ENCODE measurements around the gene MDM1. TPM values are rescaled to one million over a fixed set of nuclear protein-coding genes. Genes with fewer than 3 reads are reported as not detected.

The MDM1 gene
- total RNA-seq, 1 experiment from 2014 or later: 14.0 TPM

DNA sequence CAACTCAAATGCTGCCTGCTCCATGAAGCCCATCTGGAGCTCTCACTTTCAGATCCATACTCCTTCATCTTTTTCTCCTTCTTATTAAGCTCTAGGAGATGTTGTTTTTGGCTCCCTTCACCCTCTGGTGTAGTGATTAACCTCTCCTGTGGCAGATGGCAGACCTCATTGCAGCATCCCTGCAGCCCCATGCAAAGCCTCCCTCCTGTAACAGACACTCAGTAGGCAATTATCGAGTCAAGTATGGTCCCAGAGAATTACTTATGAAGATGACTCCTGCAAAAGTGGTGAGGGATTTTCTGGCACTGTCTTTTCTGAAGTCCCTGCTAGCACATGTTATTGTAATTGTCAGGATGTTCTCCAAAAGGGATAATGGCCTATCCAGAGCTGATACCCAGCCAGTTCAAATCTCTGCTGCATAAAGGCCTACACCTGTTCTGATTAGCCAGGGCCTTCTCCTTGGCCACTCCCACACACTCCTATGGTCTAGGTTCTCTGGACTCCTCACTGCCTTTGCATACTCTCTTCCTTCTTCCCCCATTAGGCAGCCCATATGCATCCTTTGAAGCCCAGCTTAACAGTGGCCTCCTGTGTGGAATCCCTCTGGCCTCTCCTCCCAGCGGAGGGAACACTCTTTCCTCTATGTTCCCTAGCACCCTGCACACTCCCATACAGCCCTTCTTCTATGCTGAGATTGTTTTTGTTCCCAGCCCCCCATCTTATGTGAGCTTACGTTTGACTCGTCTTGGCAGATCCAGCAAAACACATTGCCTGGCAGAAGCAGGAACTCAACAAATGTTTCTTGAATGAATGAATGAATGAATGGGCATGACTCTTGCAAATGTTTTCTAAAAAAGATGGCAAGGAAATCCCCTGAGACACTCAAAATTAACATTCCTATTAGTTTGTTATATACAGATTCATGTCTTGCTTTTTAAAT lies 43.9 kb upstream of the MDM1 start:
- TF ChIP-seq EZH2 (IDR thresholded peaks at IDR 0.05; ENCODE audit: low read depth): no peak
- TF ChIP-seq, protein P1, sequence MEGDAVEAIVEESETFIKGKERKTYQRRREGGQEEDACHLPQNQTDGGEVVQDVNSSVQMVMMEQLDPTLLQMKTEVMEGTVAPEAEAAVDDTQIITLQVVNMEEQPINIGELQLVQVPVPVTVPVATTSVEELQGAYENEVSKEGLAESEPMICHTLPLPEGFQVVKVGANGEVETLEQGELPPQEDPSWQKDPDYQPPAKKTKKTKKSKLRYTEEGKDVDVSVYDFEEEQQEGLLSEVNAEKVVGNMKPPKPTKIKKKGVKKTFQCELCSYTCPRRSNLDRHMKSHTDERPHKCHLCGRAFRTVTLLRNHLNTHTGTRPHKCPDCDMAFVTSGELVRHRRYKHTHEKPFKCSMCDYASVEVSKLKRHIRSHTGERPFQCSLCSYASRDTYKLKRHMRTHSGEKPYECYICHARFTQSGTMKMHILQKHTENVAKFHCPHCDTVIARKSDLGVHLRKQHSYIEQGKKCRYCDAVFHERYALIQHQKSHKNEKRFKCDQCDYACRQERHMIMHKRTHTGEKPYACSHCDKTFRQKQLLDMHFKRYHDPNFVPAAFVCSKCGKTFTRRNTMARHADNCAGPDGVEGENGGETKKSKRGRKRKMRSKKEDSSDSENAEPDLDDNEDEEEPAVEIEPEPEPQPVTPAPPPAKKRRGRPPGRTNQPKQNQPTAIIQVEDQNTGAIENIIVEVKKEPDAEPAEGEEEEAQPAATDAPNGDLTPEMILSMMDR (conservative IDR thresholded peaks at IDR 0.05): no peak
- intact Hi-C loops (cut with micrococcal nuclease; ENCODE audit: unreplicated experiment): no loop called here
- no peaks in the 10 kb centered on the region for H3K36me3 ChIP-seq (ENCODE audit: low read depth)
- ChIA-PET CTCF (interaction anchor here (0.6 kb wide), 1 partner anchor 314 kb away, joined by 6 read pairs; no protein-coding TSS in a partner anchor), POLR2A (ENCODE audit: unreplicated experiment) (no interaction called here)
- peaks cover 32% of the 10 kb centered on the region for H3K4me1 ChIP-seq (replicated peaks; ENCODE audit: insufficient read depth)
- H3K27ac ChIP-seq: no peak overlapping the region
- no peaks in the 10 kb centered on the region for H3K9me2 ChIP-seq (ENCODE audit: insufficient read depth)
- H3K9me3 ChIP-seq (ENCODE audit: insufficient read depth, low read depth): no peaks in the 10 kb centered on the region
- no peak overlapping the region for H3K4me2 ChIP-seq
- no peak overlapping the region for H3K4me3 ChIP-seq
- H3K79me2 ChIP-seq (ENCODE audit: low read depth): no peaks in the 10 kb centered on the region
- no peak overlapping the region for H2AFZ ChIP-seq
- H3K27me3 ChIP-seq (ENCODE audit: insufficient read depth, low read depth): no peaks in the 10 kb centered on the region
- no TSS peak for BruUV-seq (replicated peaks)
- peaks cover 17% of the 10 kb centered on the region for H3F3A ChIP-seq (ENCODE audit: insufficient read depth, low read depth)
- no peaks in the 10 kb centered on the region for H4K20me1 ChIP-seq (ENCODE audit: insufficient read depth)
- DNase-seq: no peak

DNA sequence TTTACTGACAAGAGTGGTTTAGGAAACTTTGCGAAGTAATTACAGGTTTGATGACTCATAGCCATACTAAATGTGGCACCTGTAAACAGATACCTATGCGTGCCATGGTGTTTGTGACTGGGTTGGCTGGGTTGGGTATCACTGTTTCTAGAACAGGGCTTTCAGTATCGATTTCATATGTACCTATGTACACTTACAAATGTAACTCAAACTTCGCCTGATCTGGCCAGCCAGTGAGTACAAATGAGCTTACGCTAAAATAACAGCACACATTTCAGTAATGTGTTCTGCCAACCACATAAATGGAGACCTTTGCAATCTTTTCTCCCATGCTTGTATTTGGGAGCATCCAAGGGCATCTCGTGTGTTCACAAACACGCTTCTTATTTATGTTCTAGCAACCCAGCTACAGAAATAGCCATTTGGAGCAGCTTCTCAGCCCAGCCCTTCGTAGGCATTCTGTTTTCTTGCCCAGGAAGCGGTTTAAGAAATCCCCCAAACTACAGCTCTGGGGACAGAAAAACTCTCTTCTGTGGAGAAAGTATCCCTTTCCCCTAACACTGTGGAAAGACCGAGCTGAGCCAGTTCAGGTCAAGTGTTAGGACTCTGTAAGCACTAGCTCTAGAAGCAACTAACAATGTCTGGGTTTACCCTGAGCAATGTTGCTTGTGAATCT lies 42.3 kb upstream of the MDM1 start:
- Histone ChIP-seq H2AFZ (no peak overlapping the region), H4K20me1 (ENCODE audit: insufficient read depth) (no peaks in the 10 kb centered on the region), H3K4me1 (replicated peaks; ENCODE audit: insufficient read depth) (peaks cover 23% of the 10 kb centered on the region), H3K9me2 (ENCODE audit: insufficient read depth) (no peaks in the 10 kb centered on the region), H3K79me2 (ENCODE audit: low read depth) (no peaks in the 10 kb centered on the region), H3F3A (ENCODE audit: insufficient read depth, low read depth) (peaks cover 12% of the 10 kb centered on the region), H3K9me3 (ENCODE audit: insufficient read depth, low read depth) (no peaks in the 10 kb centered on the region), H3K36me3 (ENCODE audit: low read depth) (no peaks in the 10 kb centered on the region), H3K4me3 (no peak overlapping the region), H3K4me2 (peak overlapping the region; percentile 26), H3K27ac (0 out of 2 replicates have a peak overlapping the region, but pooled peaks have one; percentile 18), H3K27me3 (ENCODE audit: insufficient read depth, low read depth) (no peaks in the 10 kb centered on the region)
- DNase-seq: peak; percentile 38 to 87
- TF ChIP-seq, protein P1 (conservative IDR thresholded peaks at IDR 0.05): no peak
- TF ChIP-seq EZH2 (IDR thresholded peaks at IDR 0.05; ENCODE audit: low read depth): no peak
- intact Hi-C loops (cut with micrococcal nuclease; ENCODE audit: unreplicated experiment): no loop called here
- POLR2A ChIA-PET (ENCODE audit: unreplicated experiment): interaction anchor here (0.7 kb wide), 1 partner anchor 679 kb away, joined by 3 read pairs; no protein-coding TSS in a partner anchor
- no TSS peak for BruUV-seq (replicated peaks)
- CTCF ChIA-PET: no interaction called here

DNA sequence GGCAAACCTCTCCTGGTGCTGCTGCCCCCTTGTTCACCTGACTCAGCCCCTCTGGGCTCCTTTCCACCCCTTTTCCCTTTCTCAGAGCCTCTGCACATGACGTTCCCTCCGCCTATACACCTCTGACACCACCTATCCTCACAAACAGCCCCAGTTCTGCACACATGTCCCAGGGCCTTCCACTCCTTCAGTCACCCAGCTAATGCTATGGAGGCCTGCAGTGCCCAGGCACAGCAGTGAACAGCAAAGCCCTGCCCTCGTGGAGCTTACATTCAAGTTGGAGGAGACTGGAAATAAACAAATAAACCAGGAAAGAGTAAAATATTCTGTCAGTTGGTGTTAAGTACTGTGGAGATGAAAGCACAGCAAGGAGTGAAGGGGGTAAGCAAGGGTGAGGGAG lies 38.5 kb upstream of the MDM1 start:
- H3K27me3 ChIP-seq (ENCODE audit: insufficient read depth, low read depth): no peaks in the 10 kb centered on the region
- H3K36me3 ChIP-seq (ENCODE audit: low read depth): no peaks in the 10 kb centered on the region
- H3K9me2 ChIP-seq (ENCODE audit: insufficient read depth): no peaks in the 10 kb centered on the region
- no peaks in the 10 kb centered on the region for H4K20me1 ChIP-seq (ENCODE audit: insufficient read depth)
- H3K9me3 ChIP-seq (ENCODE audit: insufficient read depth, low read depth): no peaks in the 10 kb centered on the region
- H3K79me2 ChIP-seq (ENCODE audit: low read depth): no peaks in the 10 kb centered on the region
- peaks cover 10% of the 10 kb centered on the region for H3F3A ChIP-seq (ENCODE audit: insufficient read depth, low read depth)
- no peak overlapping the region for H3K4me2 ChIP-seq
- no peak overlapping the region for H3K4me3 ChIP-seq
- no peak for TF ChIP-seq EZH2 (IDR thresholded peaks at IDR 0.05; ENCODE audit: low read depth)
- no peak for DNase-seq
- no TSS peak for BruUV-seq (replicated peaks)
- ChIA-PET POLR2A (ENCODE audit: unreplicated experiment) (no interaction called here), CTCF (no interaction called here)
- H3K27ac ChIP-seq: no peak overlapping the region
- no peak overlapping the region for H2AFZ ChIP-seq
- peaks cover 17% of the 10 kb centered on the region for H3K4me1 ChIP-seq (replicated peaks; ENCODE audit: insufficient read depth)
- intact Hi-C loops (cut with micrococcal nuclease; ENCODE audit: unreplicated experiment): no loop called here
